Measurements from ENCODE around the gene USH1C.

DNA sequence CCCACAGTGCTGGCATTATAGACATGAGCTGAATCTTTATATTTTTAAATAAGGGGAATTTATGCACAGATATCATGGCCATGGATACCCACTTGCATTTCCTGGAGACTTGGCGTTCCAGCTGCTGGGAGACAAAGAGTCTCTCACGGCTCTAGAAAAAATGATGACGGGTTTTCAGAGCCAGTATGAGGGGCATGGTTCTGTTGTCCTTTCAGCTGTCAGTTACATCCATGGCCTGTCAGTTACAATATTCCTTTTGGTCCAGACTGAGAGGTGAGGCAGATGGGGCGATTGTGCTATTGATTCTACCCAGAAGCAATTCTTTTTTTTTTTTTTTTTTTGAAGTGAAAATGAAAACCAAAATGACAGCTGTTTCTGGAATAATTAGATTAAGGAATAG is 29.7 kb downstream of the USH1C start:
- no peak for TF ChIP-seq BACH2 (CRISPR knock-in tag; IDR thresholded peaks at IDR 0.05; ENCODE audit: borderline replicate concordance)
- no peak for TF ChIP-seq TOX (CRISPR knock-in tag; IDR thresholded peaks at IDR 0.05; ENCODE audit: borderline replicate concordance)
- TF ChIP-seq ESRRG (CRISPR knock-in tag; IDR thresholded peaks at IDR 0.05): no peak
- no peak for TF ChIP-seq RARB (CRISPR knock-in tag; IDR thresholded peaks at IDR 0.05)

Measured in SK-N-SH treated with all-trans-retinoic acid at 6 μM for 48 hours (cell line).